AG04450 (cell line): Measurements from ENCODE around the gene MACO1. TPM values are rescaled to one million over a fixed set of nuclear protein-coding genes. Genes with fewer than 3 reads are reported as not detected.
A peak's percentile ranks its signal among the peaks of the same experiment; 100 is the strongest.

Experiments used
- CTCF ChIA-PET: fragments of 300-600, 350-600 bp; formaldehyde crosslinking; extraction: SDS; loops from one replicate; lab custom pipeline; 2022; ENCODE audit warnings: antibody characterized with exemption, inconsistent platforms; lab: Charles Lee
- POLR2A ChIA-PET: fragments of 350-600 bp; formaldehyde crosslinking; extraction: SDS; loops from one replicate; lab custom pipeline; 2021; ENCODE audit warnings: antibody characterized with exemption, inconsistent platforms; lab: Yijun Ruan, JAX
- DNase-seq: peaks from one replicate; pipeline ENCODE4 v3.0.0-alpha.2; 2011; ENCODE audit warnings: low read depth, low spot score
- H3K27ac ChIP-seq: one replicate; pipeline ENCODE4 v1.5.1; 2012; ENCODE audit warnings: low read depth, low read length, control low read depth
- H3K27me3 ChIP-seq: one replicate; pipeline ENCODE4 v1.6.0; 2012; ENCODE audit warnings: low read length; ENCODE audit not compliant: control insufficient read depth, insufficient read depth
- H3K4me3 ChIP-seq: 2 replicates; pipeline ENCODE4 v1.5.1; 2011; ENCODE audit warnings: mild to moderate bottlenecking, low read depth, low read length, control low read depth
- H3K9me3 ChIP-seq: 2 replicates; pipeline ENCODE4 v1.5.1; 2012; ENCODE audit warnings: low read length; ENCODE audit not compliant: control insufficient read depth, insufficient read depth
- polyA plus RNA-seq: library from polyadenylated mRNA; depleted of rRNA; stranded (reverse); fragments of >200 nt; gene quantifications from 2 replicates; pipeline ENCODE4 v1.2.3, GENCODE V29; 2011
- TF ChIP-seq, protein P1 (sequence below): IDR thresholded peaks from 2 replicates; pipeline ENCODE4 v1.5.1; 2011; ENCODE audit warnings: low read depth, low read length, control low read depth, inconsistent platforms

MACO1 gene
- polyA plus RNA-seq, 1 experiment, result 16.7 TPM

DNA sequence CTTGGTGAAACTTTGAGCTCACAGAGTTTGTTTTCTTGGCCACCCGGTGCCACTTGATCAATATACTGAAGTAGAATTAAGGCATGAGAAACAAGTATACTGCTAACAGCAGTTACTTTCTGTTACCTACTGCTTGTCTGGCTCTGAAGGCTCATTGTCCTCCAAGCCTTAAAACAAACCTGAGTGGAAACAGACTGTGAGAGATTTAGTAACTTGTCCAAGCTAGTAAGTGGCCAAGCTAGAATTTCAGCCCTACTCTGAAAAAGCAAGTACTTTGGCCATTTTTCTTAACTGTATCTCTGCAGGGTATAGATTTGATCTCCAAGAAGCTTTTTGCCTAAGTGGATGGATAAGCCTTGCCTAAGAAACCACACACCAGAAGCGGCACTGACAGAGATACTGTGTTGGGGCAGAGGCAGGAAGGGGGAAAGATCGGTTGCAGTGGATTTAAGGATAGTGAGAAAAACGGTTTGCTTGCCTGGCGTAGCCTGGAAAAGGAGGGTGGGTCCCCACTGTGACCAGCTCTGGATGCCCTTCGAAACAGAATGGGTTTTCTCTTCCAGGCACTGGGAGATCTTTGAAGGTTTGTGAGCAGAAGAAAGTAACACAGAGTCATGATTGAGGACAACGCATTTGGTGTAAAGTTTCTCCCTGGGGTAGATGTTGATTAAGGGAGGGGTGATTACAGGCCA lies 2.1 kb upstream of the MACO1 start:
- DNase-seq, result no peak
- CTCF ChIA-PET, result interaction anchor here (0.6 to 1.0 kb wide), 2 partner anchors 91 to 1229 kb away, joined by 3 to 4 read pairs; no protein-coding TSS in a partner anchor
- POLR2A ChIA-PET, result interaction anchor here (2.5 kb wide), 1 partner anchor 181 kb away, joined by 6 read pairs; the partner anchor contains the start of gene RSRP1
- TF ChIP-seq, protein P1, sequence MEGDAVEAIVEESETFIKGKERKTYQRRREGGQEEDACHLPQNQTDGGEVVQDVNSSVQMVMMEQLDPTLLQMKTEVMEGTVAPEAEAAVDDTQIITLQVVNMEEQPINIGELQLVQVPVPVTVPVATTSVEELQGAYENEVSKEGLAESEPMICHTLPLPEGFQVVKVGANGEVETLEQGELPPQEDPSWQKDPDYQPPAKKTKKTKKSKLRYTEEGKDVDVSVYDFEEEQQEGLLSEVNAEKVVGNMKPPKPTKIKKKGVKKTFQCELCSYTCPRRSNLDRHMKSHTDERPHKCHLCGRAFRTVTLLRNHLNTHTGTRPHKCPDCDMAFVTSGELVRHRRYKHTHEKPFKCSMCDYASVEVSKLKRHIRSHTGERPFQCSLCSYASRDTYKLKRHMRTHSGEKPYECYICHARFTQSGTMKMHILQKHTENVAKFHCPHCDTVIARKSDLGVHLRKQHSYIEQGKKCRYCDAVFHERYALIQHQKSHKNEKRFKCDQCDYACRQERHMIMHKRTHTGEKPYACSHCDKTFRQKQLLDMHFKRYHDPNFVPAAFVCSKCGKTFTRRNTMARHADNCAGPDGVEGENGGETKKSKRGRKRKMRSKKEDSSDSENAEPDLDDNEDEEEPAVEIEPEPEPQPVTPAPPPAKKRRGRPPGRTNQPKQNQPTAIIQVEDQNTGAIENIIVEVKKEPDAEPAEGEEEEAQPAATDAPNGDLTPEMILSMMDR, result no peak
- Histone ChIP-seq H3K27me3 (no peaks in the 10 kb centered on the region), H3K9me3 (no peaks in the 10 kb centered on the region), H3K27ac (no peak overlapping the region), H3K4me3 (no peak overlapping the region)

GRCh38 chr1:25430967-25431881 lies 527 bp downstream of the MACO1 start:
- ChIA-PET POLR2A (interaction anchor here (0.6 to 1.1 kb wide), 3 partner anchors 48 to 199 kb away, joined by 3 to 11 read pairs (median 5); partner anchors contain the start of genes RSRP1 and SYF2), CTCF (interaction anchor here (0.9 to 1.4 kb wide), 2 partner anchors 56 to 91 kb away, joined by 3 to 4 read pairs; no protein-coding TSS in a partner anchor)
- H3K9me3 ChIP-seq, result no peaks in the 10 kb centered on the region
- H3K27me3 ChIP-seq, result no peaks in the 10 kb centered on the region
- TF ChIP-seq, protein P1, result no peak
- peak overlapping the region; percentile 80 for H3K4me3 ChIP-seq
- no peak for DNase-seq
- no peak overlapping the region for H3K27ac ChIP-seq

GRCh38 chr1:25431955-25432719 lies 1.4 kb downstream of the MACO1 start:
- TF ChIP-seq, protein P1, result no peak
- H3K27me3 ChIP-seq, result no peaks in the 10 kb centered on the region
- no peak for DNase-seq
- no peaks in the 10 kb centered on the region for H3K9me3 ChIP-seq
- POLR2A ChIA-PET, result interaction anchor here (0.6 to 0.9 kb wide), 2 partner anchors 47 to 185 kb away, joined by 3 to 11 read pairs; partner anchors contain the start of gene RSRP1
- peak overlapping the region; percentile 80 for H3K4me3 ChIP-seq
- H3K27ac ChIP-seq, result no peak overlapping the region
- CTCF ChIA-PET, result interaction anchor here (0.9 to 1.4 kb wide), 2 partner anchors 55 to 90 kb away, joined by 3 to 4 read pairs; no protein-coding TSS in a partner anchor

GRCh38 chr1:25432749-25433388 lies 2.2 kb downstream of the MACO1 start:
- TF ChIP-seq, protein P1, result no peak
- Histone ChIP-seq H3K9me3 (no peaks in the 10 kb centered on the region), H3K4me3 (peak overlapping the region; percentile 80; the same call in 1 of the 2 replicates), H3K27me3 (no peaks in the 10 kb centered on the region), H3K27ac (no peak overlapping the region)
- POLR2A ChIA-PET, result no interaction called here
- DNase-seq, result no peak
- CTCF ChIA-PET, result no interaction called here
